ENCODE measurements around the gene SSBP2. TPM values are rescaled to one million over a fixed set of nuclear protein-coding genes. Genes with fewer than 3 reads are reported as not detected.

Gene SSBP2
- total RNA-seq, 2 donors from 2014 or later: 23.7 to 75.0 TPM

- Histone ChIP-seq H3K9me3 (no peaks in the 10 kb centered on the region), H3K4me1 (ENCODE audit: control insufficient read depth in 1 of 2, low read depth in 2 of 2) (peaks cover 23 to 51% of the 10 kb centered on the region in 2 donors), H3K36me3 (no peaks in the 10 kb centered on the region), H3K4me3 (no peak overlapping the region), H3K27ac (no peak overlapping the region), H3K27me3 (replicated peaks; ENCODE audit: insufficient read depth) (no peaks in the 10 kb centered on the region)
- ATAC-seq (ENCODE audit: insufficient number of reproducible peaks, low FRiP score, low read depth) (no peak), DNase-seq (ENCODE audit: low spot score) (no peak)
- TF ChIP-seq CTCF (IDR thresholded peaks at IDR 0.05): no peak
These were observed 32.5 kb upstream of the SSBP2 start for GRCh38 chr5:81783401-81783800.

- H3K36me3 ChIP-seq: no peaks in the 10 kb centered on the region
- no peaks in the 10 kb centered on the region for H3K27me3 ChIP-seq (replicated peaks; ENCODE audit: insufficient read depth)
- TF ChIP-seq CTCF (IDR thresholded peaks at IDR 0.05): no peak
- peaks cover 29 to 51% of the 10 kb centered on the region in 2 donors for H3K4me1 ChIP-seq (ENCODE audit: control insufficient read depth in 1 of 2, low read depth in 2 of 2)
- DNase-seq (ENCODE audit: low spot score) (no peak), ATAC-seq (ENCODE audit: insufficient number of reproducible peaks, low FRiP score, low read depth) (no peak)
- H3K27ac ChIP-seq: no peak overlapping the region
- H3K9me3 ChIP-seq: no peaks in the 10 kb centered on the region
- no peak overlapping the region for H3K4me3 ChIP-seq
These were observed 31.9 kb upstream of the SSBP2 start for GRCh38 chr5:81782811-81783210.

- no peak overlapping the region for H3K4me3 ChIP-seq
- no peaks in the 10 kb centered on the region for H3K36me3 ChIP-seq
- H3K27ac ChIP-seq: peak overlapping the region; percentile 76 to 89
- H3K4me1 ChIP-seq (ENCODE audit: control insufficient read depth in 1 of 2, low read depth in 2 of 2): peaks cover 22 to 61% of the 10 kb centered on the region in 2 donors
- TF ChIP-seq CTCF (IDR thresholded peaks at IDR 0.05): no peak
- DNase-seq (ENCODE audit: low spot score) (no peak), ATAC-seq (ENCODE audit: insufficient number of reproducible peaks, low FRiP score, low read depth) (no peak)
- H3K9me3 ChIP-seq: no peaks in the 10 kb centered on the region
- H3K27me3 ChIP-seq (replicated peaks; ENCODE audit: insufficient read depth): no peaks in the 10 kb centered on the region
These were observed 29.0 kb upstream of the SSBP2 start for GRCh38 chr5:81779916-81780266.

- no peak for TF ChIP-seq CTCF (IDR thresholded peaks at IDR 0.05)
- no peaks in the 10 kb centered on the region for H3K9me3 ChIP-seq
- no peaks in the 10 kb centered on the region for H3K27me3 ChIP-seq (replicated peaks; ENCODE audit: insufficient read depth)
- peaks cover 22 to 66% of the 10 kb centered on the region in 2 donors for H3K4me1 ChIP-seq (ENCODE audit: control insufficient read depth in 1 of 2, low read depth in 2 of 2)
- H3K36me3 ChIP-seq: no peaks in the 10 kb centered on the region
- peak overlapping the region; percentile 63 for H3K4me3 ChIP-seq
- ATAC-seq (ENCODE audit: insufficient number of reproducible peaks, low FRiP score, low read depth): no peak
- DNase-seq (ENCODE audit: low spot score): peak; percentile 21
- H3K27ac ChIP-seq: peak overlapping the region; percentile 76 to 89
These were observed 28.4 kb upstream of the SSBP2 start for GRCh38 chr5:81779125-81779915.

- H3K27me3 ChIP-seq (replicated peaks; ENCODE audit: insufficient read depth): no peaks in the 10 kb centered on the region
- H3K4me1 ChIP-seq (ENCODE audit: control insufficient read depth in 1 of 2, low read depth in 2 of 2): peaks cover 25 to 69% of the 10 kb centered on the region in 2 donors
- no peak for DNase-seq (ENCODE audit: low spot score)
- H3K36me3 ChIP-seq: no peaks in the 10 kb centered on the region
- no peaks in the 10 kb centered on the region for H3K9me3 ChIP-seq
- no peak for TF ChIP-seq CTCF (IDR thresholded peaks at IDR 0.05)
- peak overlapping the region; percentile 76 to 89 for H3K27ac ChIP-seq
- ATAC-seq (ENCODE audit: insufficient number of reproducible peaks, low FRiP score, low read depth): no peak
- H3K4me3 ChIP-seq: peak overlapping the region; percentile 63
These were observed 27.7 kb upstream of the SSBP2 start for GRCh38 chr5:81778642-81779041.

All from thoracic aorta (tissue), 2 donors.